Stimulated activated CD8-positive, alpha-beta memory T cell treated with anti-CD3 and anti-CD28 coated beads, Interleukin-4, amount 100 ng/mL, for 4 hours (primary cell): ENCODE measurements around the gene SLC2A6.
"Not testable (repeated sequence)": the region's sequence is repeated elsewhere in the genome, so short reads cannot be mapped to it uniquely, and the experiment has no call there.

Source experiments
- DNase-seq, 2 donors: peaks; one replicate each; pipeline ENCODE4 v3.0.0-alpha.2; 2020; ENCODE audit warnings: low read depth in 2 of 2, low spot score in 1 of 2

Gene SLC2A6

DNA sequence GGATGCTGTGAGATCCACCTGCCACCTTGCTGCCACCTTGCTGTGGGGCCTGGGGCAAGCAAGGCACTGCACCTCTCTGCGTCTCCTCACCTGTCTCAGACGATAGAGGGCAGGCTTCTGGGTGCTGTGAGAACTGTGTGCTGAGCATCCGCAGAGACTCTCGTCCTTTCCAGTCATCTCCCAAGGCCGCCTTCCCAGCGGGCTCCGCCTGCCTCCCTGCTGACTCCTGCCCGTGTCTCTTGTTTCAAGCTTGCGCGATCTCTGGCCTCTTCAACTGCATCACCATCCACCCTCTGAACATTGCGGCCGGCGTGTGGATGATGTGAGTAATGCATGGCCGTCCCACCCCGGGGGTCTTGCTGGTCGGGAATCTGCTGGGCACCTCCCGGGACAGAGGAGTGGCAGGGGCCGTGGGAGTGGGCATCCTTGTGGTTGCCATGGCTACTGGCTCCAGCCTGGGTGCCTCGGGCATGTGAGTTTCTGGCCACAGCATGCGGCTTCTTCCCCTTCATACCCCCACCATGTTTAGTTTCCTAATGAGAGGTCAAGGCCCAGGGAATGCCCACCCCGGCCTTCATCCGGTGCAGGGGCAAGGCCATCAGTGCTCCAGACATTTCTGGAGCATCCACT, 15.6 kb downstream of the SLC2A6 start:
- no peak for DNase-seq

DNA sequence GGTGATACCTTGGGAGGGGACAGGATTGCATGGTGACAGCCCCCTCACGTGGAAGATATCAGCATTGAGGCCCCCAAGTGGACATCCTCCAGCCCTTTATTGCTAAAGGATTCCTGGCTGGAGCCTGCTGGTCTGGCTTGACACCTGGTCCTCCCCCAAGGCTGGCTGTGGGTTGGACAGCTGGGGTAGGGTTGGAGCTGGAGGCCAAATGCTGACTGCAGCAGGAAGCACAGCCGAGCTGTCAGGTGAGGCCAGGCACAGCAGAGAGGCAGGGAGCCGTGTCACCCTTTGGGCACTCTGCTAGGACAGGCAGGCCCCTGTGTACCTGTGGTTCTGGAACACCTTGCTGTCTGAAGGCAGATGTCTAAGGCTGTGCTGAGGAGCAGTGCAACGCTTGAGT, 16.9 kb downstream of the SLC2A6 start:
- DNase-seq = no peak

DNA sequence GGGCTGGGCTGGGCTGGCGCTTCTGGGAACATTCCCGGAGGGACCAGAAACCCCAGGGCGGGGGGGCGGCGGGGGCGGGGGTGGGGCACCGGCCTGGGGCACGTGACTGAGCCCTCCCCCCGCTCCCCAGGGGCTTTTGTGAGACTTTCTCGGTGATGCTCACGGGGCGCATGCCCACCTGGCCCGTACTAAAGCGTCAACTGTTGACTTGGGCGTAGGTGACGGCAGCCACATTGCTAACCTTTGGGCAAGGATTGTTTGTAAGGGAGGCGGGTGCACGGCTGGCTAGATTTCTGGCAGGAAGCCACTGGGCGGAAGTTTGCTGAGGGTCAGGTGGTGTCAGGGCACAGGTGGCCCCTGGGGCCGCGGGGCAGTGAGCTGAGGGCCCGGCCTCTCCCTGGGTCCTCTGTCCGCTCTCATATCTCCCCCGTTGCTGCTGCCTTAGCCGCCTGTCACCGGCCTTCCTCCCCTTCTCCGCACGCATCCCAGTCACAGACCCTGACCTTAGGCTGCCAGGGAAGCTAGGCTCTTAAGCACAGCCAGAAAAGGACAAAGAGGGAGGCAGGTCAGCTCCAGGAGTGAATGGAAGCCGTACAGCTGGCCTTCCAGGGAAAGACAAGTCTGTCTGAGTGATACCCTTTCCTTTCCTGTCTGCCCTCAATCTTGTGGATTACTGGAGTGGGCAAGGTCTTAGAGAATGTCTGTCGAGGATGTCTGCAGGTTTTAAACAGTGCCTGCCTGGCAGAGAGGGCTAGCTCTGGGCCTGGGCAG, 18.3 kb downstream of the SLC2A6 start:
- peak in 1 of 2 donors; percentile 18 for DNase-seq

DNA sequence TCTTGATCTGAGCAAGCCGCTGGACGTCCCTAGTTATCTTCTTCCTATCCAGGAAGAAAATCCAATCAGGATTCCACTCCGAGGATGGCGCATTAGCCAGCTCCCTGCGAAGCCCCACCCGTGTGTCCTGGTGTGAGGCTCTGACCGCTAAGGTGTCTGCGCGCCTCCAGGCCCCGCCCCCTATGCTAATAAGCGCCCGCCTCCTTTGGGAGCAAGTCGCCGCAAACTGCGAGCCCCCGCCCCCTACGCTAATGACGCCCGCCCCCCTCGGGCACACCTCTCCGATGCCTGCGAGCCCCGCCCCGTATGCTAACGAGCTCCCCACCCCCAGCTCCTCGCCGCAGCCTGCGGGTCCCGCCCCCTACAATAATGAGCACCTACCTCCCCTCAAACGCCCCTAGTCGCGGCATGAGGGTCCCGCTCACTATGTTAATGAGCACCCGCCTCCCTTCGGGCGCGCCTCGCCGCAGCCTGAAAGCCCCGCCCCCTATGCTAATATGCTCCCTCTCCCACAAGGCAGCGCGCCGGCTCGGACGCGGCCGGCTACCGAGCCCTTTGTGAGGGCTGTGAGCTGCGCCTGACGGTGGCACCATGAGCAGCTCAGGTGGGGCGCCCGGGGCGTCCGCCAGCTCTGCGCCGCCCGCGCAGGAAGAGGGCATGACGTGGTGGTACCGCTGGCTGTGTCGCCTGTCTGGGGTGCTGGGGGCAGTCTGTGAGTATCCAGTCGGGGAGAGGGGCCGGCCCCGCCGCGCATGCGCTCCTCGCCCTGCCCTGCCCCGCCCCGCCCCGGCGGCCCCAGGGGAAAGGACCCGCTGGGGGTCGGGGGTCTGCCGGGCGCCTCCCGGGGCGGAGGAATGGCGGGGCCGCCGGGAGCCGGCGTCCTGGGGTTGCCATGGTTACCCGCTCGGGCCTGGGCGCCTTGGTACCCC, 19.2 kb downstream of the SLC2A6 start, which contains the start of gene CACFD1:
Gene CACFD1 (plus strand): TSS at position 503 of the 929 bp plus-strand sequence. CDS start 89 bp downstream, at position 592.
- DNase-seq = peak; percentile 73 to 89

DNA sequence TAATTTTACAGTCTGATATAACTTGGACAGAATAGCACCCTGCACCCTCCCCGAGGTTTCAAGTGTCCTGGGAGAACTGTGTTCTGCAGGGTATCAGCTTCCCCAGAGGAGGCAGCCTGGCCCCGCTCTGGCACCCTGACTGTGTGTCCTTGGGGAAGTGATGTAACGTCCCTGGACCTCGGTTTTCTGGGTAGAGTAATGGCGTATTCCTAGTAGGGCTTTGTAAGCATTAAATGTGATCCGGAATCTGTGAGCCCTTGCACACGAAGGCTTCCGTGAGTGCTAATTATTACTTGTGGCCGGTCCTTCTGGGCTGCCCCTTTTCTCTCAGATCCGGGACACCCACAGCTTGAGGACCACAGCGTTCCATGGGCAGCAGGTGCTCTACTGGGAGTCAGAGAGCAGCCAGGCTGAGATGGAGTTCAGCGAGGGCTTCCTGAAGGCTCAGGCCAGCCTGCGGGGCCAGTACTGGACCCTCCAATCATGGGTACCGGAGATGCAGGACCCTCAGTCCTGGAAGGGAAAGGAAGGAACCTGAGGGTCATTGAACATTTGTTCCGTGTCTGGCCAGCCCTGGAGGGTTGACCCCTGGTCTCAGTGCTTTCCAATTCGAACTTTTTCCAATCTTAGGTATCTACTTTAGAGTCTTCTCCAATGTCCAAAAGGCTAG, 20.1 kb downstream of the SLC2A6 start:
- no peak for DNase-seq

DNA sequence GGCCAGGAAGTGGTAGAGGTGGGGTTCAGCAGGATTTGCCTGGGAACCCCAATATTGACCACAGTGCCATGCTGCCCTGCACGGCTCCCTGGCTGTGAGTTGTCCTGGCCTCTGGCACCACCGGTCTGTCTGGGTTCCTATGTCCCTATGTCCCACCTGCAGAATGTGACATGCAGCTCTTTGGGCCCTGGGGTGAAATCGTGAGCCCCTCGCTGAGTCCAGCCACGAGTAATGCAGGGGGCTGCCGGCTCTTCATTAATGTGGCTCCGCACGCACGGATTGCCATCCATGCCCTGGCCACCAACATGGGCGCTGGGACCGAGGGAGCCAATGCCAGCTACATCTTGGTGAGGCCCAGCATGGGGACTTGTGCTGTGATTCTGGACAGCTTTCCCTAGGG, 21.2 kb downstream of the SLC2A6 start:
- no peak for DNase-seq

DNA sequence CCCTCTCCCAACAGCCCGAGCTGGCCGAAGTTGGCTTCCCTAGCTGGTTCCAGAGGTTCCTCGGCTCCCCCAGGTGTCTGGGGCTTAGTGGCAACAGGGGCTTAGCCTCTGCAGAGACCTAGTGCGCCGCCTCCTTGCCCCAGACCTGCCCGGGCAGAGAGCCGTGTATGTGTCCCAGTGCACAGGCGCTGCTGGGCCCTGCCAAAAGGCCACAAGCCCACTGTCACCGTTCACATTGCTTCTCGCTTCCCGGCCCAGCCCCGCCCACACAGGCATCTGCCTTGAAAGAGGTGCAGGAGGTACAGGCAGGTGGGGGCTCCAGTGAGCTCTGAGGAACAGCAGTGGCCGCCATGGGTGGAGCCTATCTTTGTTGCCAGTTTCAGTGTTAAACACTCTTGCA, 21.7 kb downstream of the SLC2A6 start:
- no peak for DNase-seq

DNA sequence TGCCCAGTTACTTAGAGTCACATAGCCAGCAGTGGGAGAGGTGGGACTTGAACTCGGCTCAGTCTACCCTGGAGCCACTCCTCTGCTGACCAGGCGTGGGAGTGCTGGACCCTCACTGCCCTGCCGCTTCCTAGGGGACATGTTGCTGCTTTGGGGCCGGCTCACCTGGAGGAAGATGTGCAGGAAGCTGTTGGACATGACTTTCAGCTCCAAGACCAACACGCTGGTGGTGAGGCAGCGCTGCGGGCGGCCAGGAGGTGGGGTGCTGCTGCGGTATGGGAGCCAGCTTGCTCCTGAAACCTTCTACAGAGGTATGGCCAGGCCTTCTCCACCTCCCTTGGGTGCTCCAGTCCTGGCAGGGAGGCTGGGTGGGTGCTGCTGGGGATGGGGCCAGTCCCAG, 22.5 kb downstream of the SLC2A6 start:
- DNase-seq = no peak

DNA sequence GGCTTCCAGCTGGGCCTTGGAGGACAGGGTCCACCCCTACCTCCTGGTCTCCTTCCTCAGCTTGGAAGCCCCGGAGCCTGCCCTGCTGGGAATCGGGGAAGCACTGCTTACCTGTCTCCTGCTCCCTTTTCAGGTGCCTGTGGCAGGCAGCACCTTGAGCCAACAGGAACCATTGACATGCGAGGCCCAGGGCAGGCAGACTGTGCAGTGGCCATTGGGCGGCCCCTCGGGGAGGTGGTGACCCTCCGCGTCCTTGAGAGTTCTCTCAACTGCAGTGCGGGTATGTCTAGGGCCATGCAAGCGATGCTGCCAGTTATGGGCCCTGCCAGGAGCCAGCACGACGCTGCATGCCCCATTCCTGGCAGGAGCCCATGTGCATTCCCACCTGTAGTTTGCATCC, 23.0 kb downstream of the SLC2A6 start:
- DNase-seq = no peak

DNA sequence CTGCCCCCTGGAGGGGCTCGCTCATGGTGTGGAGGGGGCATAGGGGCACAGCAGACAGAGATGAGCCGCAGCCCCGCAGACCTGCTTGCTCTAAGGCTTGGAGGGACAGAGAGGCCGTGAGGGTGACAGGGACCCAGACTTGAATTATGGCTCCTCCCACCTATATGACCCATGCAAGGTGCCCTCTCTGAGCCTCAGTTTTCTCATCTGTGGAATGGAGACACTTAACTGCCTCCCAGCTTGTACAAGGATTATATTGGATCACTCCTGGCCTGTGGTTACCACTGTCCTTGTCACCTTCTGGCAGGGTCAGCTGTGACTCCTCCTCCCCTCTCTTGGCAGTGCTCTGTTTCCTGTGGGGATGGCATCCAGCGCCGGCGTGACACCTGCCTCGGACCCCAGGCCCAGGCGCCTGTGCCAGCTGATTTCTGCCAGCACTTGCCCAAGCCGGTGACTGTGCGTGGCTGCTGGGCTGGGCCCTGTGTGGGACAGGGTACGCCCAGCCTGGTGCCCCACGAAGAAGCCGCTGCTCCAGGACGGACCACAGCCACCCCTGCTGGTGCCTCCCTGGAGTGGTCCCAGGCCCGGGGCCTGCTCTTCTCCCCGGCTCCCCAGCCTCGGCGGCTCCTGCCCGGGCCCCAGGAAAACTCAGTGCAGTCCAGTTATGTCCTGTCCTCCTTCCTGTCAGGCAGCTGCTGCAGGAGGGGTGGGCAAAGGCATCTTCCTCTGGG, 23.8 kb downstream of the SLC2A6 start:
- no peak for DNase-seq

DNA sequence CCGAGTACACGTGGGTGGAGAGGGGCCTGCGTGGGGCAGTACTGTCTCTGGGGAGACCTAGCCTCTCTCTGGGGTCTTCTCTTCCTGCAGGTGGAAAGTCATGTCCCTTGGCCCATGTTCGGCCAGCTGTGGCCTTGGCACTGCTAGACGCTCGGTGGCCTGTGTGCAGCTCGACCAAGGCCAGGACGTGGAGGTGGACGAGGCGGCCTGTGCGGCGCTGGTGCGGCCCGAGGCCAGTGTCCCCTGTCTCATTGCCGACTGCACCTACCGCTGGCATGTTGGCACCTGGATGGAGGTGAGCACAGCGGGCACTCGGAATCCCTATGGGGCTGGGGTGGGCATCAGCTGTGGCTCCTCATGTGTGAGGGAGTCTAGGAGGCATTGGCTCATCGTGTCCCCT, 24.6 kb downstream of the SLC2A6 start:
- no peak for DNase-seq

DNA sequence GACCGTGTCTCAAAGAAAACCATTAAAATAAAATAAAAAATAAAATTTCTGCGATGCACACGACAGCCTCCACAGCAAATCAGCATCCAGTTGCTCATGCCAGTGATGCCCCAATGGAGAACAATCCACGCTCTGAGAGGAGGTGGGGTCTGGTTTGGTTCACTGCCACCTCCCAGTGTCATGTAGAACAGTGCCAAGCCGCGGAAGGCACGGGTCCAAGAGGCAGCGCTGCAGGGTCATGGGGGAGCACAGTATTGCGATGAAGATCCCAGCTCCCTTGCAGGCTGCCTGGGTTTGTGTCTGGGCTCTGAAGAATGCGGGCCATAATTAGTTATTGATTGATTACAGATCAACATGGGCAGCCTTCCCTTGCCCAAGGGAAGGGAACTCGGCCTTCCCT, 25.2 kb downstream of the SLC2A6 start:
- DNase-seq = no peak

DNA sequence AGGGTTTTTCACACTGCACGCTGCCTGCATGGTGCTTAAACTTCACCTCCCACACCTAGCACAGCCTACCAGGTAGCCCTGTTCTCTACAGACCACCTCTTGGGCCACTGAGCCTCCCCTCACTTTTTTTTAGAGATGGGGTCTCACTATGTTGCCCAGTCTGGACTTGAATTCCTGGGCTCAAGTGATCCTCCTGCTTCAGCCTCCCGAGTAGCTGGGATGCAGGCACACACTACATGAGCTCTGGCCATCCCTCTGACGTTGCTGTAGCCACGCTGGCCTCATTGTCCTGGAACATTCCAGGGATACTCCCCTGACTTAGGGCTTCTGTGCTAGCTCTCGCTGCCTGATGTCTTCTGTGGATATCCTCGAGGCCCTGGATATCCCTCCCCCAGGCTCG, 26.3 kb downstream of the SLC2A6 start:
- DNase-seq = no peak

DNA sequence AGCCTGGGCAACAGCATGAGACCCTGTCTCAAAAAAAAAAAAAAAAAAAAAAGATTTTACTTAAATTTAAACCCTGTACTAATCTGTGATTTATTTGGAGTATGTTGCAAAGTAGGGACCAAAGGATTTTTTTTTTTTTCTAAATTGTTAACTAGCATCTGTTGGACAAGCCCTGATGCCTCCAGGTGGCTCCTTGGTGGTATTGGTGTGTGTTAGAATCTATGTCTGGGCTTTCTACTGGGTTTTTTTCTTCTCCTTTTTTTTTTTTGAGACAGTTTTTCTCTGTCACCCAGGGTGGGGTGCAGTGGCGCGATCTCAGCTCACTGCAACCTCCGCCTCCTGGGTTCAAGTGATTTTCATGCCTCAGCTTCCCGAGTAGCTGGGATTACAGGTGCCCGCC, 27.0 kb downstream of the SLC2A6 start:
- DNase-seq = not testable (repeated sequence)

DNA sequence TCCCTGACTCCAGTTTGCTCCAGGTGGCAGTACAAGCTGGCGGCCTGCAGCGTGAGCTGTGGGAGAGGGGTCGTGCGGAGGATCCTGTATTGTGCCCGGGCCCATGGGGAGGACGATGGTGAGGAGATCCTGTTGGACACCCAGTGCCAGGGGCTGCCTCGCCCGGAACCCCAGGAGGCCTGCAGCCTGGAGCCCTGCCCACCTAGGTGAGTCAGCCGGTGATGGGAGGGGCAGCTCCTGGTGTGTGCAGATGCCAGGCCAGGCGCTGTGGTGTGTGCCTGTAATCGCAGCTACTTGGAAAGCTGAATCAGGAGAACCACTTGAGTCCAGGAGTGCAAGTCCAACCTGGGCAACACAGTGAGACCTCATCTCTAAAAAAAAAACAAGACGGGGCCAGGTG, 29.1 kb downstream of the SLC2A6 start:
- DNase-seq = no peak

DNA sequence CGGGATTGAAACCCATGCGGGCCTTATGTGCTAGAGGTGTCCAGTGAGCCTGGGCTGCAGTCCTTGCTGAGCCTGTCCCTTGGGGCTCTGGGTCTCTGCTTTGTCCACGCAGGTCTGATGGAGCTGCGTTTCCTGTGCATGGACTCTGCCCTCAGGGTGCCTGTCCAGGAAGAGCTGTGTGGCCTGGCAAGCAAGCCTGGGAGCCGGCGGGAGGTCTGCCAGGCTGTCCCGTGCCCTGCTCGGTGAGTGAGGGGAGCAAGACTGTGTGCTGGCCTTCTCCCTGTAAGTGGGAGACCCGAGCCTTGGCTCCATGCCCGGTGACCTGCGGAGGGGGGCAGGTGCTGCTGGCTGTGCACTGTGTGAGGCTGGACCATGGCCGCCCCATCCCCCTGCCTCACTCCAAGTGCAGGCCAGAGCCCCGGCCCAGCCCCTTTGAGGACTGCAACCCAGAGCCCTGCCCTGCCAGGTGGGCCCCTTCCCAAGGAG, 30.4 kb downstream of the SLC2A6 start:
- DNase-seq = no peak

DNA sequence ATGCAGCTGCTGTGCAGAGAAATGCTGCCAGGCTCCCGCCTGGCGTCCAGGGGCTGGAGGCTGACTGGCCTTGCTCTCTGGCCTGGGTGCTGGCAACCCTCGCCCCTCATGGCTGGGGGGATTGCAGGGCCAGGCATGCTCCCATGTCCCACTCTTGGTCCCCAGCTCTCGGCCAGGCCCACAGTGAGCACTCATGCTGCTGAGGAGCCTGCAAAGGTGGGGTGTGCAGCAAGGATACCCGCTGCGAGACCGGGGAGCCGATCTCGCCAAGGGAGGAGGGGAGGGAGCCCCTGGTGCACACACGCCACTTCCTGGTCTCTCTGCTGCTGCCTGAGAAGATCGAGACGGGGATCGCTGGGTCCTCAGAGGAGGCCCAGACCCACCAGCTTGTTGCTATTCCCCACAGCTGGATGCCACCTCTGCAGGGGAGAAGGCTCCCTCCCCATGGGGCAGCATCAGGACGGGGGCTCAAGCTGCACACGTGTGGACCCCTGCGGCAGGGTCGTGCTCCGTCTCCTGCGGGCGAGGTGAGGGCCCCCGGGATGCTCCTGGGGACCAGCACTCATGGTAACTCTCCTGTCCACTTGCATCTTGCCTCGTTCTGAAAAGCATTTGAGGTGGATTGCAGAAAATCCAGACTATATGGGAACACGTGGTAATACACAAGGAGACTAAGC, 33.5 kb downstream of the SLC2A6 start:
- no peak for DNase-seq

DNA sequence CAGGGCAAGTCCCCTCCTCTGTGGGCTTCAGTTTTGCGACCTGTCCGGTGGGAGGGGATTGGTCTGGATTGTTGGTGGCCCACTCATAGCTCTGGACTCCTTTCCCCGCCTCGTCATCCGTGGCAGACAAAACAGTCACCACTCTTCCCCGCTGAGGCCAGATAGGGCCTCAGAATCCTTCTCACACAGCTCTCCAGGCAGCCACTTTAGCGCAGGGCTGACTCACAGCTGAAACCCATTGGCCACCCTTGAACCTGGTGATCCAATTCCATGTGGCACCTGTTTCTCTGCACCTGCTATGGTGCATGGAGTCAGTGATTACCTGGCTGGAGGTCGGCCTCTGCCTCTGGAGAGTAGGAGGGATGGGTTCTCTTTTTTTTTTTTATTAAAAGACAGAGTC, 34.9 kb downstream of the SLC2A6 start:
- DNase-seq = no peak

DNA sequence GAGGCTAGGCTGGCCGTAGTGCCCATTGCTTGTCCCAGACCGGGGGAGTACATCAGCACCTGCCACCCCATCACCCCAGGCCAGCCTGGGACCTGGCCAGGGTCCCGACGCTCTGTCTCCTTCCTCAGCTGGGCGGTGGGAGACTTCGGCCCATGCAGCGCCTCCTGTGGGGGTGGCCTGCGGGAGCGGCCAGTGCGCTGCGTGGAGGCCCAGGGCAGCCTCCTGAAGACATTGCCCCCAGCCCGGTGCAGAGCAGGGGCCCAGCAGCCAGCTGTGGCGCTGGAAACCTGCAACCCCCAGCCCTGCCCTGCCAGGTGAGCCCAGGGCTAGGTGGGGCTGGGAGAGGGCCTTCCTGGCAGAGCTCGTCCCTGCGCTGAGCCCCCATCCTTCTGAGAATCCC, 35.7 kb downstream of the SLC2A6 start:
- no peak for DNase-seq

DNA sequence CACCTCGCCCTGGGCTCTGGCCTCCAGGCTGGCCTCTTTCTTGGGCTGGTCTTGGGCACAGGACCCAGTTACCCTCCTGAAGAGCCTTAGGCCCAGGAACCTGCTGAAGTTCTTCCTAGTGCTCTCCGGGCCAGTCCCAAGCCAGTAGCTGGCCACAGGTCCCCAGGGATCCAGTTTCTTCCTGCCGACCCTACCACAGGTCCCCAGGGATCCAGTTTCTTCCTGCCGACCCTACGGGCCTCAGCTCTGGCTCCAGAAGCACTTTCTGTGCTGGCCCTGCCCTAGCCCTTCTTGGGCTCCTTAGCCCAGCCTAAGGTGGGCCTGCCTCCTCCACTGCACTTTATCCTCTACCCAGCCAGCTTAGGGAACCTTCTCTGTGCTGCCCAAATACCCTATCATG, 37.3 kb downstream of the SLC2A6 start:
- no peak for DNase-seq
